Memory B cell (primary cell): ENCODE data around the gene MYO5B.
"Not testable (repeated sequence)": the region's sequence is repeated elsewhere in the genome, so short reads cannot be mapped to it uniquely, and the experiment has no call there.

Experiments
- ATAC-seq: fragments of 150-1000 bp; cut with Tn5 transposase; 2 replicates; pipeline ENCODE4 v1.10.0; 2021; ENCODE audit warnings: low read depth, mild to moderate bottlenecking, moderate library complexity
- DNase-seq, 2 donors: peaks; one replicate each; pipeline ENCODE4 v3.0.0; 2022; ENCODE audit warnings: low spot score in 2 of 2
- H3K27ac Mint-ChIP-seq: one replicate; pipeline ENCODE4 v1.8.0; 2022; ENCODE audit warnings: mild to moderate bottlenecking, moderate library complexity, mixed read lengths
- H3K27me3 Mint-ChIP-seq: one replicate; pipeline ENCODE4 v1.8.0; 2022; ENCODE audit warnings: mixed read lengths
- H3K36me3 Mint-ChIP-seq: one replicate; pipeline ENCODE4 v1.8.0; 2022; ENCODE audit warnings: mild to moderate bottlenecking, mixed read lengths
- H3K4me1 Mint-ChIP-seq: one replicate; pipeline ENCODE4 v1.8.0; 2022; ENCODE audit warnings: mixed read lengths
- H3K4me3 Mint-ChIP-seq: one replicate; pipeline ENCODE4 v1.8.0; 2022; ENCODE audit warnings: mild to moderate bottlenecking, moderate library complexity, mixed read lengths
- H3K9me3 Mint-ChIP-seq: one replicate; pipeline ENCODE4 v1.8.0; 2022; ENCODE audit warnings: mixed read lengths

Gene MYO5B

DNA sequence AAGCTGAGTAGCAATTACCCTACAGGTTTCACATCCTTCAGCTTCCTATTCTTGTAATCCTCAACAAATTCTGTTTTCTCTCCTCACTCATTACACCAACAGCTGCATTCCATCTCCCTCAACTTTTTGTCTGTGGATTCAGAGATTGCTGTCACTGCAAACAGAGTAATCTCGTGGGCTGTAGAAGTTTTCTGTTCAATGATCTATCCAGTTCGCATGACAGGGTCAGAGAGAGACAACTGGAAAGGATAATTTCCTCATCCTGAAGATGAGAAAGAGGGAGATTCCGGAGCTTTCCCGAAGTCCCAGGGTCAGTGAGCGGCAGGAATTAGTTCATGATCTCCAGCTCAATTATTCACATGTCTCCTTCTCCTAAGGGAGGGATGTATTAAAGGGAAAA lies 75.7 kb downstream of the MYO5B start:
- Mint-ChIP-seq H3K4me1 (no peaks in the 10 kb centered on the region), H3K9me3 (no peaks in the 10 kb centered on the region), H3K27me3 (peaks cover 12% of the 10 kb centered on the region), H3K4me3 (no peak overlapping the region), H3K36me3 (no peaks in the 10 kb centered on the region), H3K27ac (no peak overlapping the region)
- ATAC-seq (no peak), DNase-seq (no peak)

DNA sequence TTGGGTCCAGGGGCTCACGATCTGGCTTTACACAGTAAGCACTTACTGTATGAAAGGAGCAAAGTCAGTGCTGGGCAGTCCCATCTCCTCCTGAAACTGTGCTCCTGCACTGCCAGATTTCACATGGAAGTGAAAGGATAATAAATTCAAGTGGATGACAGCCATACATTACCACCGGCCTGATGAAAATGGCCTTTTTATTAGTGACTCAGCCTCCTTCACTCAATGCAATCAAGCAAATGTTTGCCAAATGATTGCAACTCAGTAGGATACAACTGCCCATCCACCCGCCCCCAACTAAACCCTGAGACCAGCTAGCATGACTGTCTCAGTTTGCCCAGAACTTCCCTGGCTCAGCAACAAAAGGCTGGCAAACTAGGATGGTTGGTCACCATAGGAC lies 77.1 kb downstream of the MYO5B start:
- Mint-ChIP-seq H3K27ac (no peak overlapping the region), H3K4me3 (no peak overlapping the region), H3K36me3 (no peaks in the 10 kb centered on the region), H3K4me1 (no peaks in the 10 kb centered on the region), H3K27me3 (peaks cover 12% of the 10 kb centered on the region), H3K9me3 (no peaks in the 10 kb centered on the region)
- DNase-seq (no peak), ATAC-seq (no peak)

DNA sequence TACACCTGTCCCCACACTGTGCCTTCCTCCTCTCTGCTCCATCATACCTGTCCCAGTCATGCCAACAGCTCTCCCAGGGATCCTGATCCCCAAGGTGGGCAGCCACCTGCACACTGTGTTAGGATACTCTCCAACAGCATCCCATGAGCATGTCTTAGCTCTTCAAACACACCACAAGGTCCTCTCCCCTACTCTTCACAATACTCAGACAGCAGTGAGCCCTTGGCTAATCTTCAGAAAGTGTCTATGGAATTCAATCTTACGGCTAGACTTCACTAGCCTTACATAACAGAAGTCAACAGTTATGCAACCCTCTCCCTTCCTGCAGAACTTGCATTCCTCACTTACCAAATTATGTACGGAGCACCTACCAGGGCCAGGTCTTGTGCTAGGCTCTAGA lies 79.9 kb downstream of the MYO5B start:
- H3K27me3 Mint-ChIP-seq = peaks cover 13% of the 10 kb centered on the region
- DNase-seq = no peak
- no peaks in the 10 kb centered on the region for H3K4me1 Mint-ChIP-seq
- ATAC-seq = no peak
- no peaks in the 10 kb centered on the region for H3K9me3 Mint-ChIP-seq
- H3K36me3 Mint-ChIP-seq = no peaks in the 10 kb centered on the region
- no peak overlapping the region for H3K4me3 Mint-ChIP-seq
- H3K27ac Mint-ChIP-seq = no peak overlapping the region

DNA sequence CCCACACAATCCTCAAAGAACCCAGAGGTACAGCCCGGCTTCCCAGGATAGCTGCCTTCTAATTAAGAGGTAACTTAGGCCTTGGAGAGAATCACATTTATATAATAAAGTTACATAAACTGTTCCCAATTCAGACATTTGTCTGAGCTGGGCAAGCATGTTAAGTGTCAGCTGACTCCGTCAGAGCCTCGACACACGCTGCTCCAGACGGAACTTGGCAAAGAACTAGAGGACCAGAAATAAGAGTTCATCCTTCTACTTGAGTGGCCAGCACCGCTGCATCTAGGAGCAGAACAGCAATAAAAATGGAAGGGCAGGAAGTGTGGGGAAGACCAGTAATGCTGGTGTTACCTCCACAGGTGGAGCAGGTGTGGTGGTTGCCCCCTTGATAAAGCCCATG lies 80.5 kb downstream of the MYO5B start:
- Mint-ChIP-seq H3K27me3 (peaks cover 18% of the 10 kb centered on the region), H3K4me1 (no peaks in the 10 kb centered on the region), H3K9me3 (no peaks in the 10 kb centered on the region), H3K4me3 (no peak overlapping the region), H3K27ac (no peak overlapping the region), H3K36me3 (no peaks in the 10 kb centered on the region)
- DNase-seq (no peak), ATAC-seq (no peak)

DNA sequence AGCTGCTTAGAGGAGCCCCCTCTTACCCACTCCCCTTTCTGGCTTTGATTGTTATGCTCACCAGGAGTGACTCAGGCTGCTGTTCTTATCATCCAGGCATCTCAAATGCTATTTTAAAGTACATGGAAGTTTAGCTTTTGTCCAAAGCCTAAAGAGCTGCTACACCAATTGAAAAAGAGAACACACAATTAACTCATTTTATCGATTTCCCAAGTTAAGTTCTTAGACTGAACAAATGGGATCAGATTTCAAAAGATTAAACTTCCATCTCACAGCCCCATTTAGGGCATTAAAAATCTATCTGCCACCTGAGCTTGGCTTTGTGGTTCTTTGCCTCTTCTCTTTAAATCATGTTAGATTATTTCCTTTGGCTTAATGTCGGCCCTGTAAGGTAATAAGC lies 81.2 kb downstream of the MYO5B start:
- DNase-seq (no peak), ATAC-seq (no peak)
- no peak overlapping the region for H3K27ac Mint-ChIP-seq
- H3K4me3 Mint-ChIP-seq = no peak overlapping the region
- H3K27me3 Mint-ChIP-seq = peaks cover 18% of the 10 kb centered on the region
- no peaks in the 10 kb centered on the region for H3K36me3 Mint-ChIP-seq
- no peaks in the 10 kb centered on the region for H3K4me1 Mint-ChIP-seq
- H3K9me3 Mint-ChIP-seq = no peaks in the 10 kb centered on the region

DNA sequence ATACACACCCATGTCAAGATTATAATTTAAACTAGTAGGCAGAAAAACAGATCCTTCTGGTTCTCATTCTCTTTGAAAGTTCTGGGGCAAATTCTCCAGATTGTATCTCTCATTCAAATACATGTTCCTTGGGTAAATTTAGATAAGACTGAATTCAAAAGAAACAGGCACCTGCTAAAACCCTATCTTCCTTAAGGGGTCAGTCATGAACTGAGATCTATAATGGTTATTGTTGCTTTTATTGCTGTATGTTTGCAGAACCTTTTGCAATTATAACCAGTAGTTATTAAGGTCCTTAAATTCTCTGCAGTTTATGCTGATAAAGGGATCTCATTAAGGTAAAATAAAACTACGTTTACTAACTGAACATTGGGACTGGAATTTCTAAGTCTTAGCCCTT lies 83.5 kb downstream of the MYO5B start:
- no peaks in the 10 kb centered on the region for H3K9me3 Mint-ChIP-seq
- no peaks in the 10 kb centered on the region for H3K4me1 Mint-ChIP-seq
- no peak overlapping the region for H3K4me3 Mint-ChIP-seq
- no peak for ATAC-seq
- H3K27me3 Mint-ChIP-seq = peaks cover 18% of the 10 kb centered on the region
- DNase-seq = no peak
- no peak overlapping the region for H3K27ac Mint-ChIP-seq
- H3K36me3 Mint-ChIP-seq = no peaks in the 10 kb centered on the region

DNA sequence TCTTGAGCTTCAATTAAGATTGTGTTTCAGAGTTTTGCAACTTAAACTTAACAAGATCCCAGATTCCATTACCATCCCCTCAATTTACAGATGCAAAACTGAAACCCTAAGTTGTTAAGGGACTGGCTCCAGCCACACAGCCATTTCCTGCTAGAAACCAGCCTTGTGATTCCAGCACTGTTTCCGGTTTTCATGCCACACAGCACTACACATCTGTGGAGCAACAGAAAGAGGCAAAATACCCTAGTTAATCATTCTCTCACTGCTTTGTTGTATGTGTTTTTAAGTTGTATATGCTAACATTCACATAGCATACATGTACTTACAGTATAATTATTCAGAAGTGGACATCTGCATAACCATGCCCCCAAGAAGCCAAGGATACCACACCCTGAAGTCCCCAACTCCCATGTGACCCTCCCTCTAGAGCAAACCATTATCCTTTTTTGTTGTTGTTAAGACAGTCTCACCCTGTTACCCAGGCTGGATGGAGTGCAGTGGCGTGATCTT lies 87.4 kb downstream of the MYO5B start:
- DNase-seq = no peak
- Mint-ChIP-seq H3K36me3 (no peaks in the 10 kb centered on the region), H3K4me3 (no peak overlapping the region), H3K27me3 (peaks cover 5% of the 10 kb centered on the region), H3K9me3 (no peaks in the 10 kb centered on the region), H3K27ac (no peak overlapping the region), H3K4me1 (no peaks in the 10 kb centered on the region)
- no peak for ATAC-seq

DNA sequence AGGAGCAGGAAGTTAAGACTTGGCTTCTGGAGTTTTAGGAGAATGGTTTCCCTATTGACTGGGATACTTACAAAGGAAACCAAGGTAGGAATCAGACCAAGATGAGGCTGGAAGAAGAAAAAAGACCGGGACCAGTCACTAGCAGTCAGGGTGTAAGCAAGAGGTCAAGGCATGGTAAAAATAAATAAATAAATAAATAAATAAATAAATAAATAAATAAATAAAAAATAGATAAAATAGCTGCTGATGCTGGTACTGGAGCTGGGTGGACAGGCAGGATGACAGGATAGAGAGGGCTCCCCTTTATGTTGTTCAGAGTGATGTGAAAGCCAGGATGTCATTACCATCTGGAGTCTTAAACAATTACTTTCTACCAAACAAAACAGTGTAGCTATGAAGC lies 89.9 kb downstream of the MYO5B start:
- Mint-ChIP-seq H3K4me1 (peaks cover 2% of the 10 kb centered on the region), H3K4me3 (no peak overlapping the region), H3K36me3 (no peaks in the 10 kb centered on the region), H3K27ac (no peak overlapping the region), H3K9me3 (no peaks in the 10 kb centered on the region), H3K27me3 (peaks cover 9% of the 10 kb centered on the region)
- ATAC-seq (no peak), DNase-seq (no peak)

DNA sequence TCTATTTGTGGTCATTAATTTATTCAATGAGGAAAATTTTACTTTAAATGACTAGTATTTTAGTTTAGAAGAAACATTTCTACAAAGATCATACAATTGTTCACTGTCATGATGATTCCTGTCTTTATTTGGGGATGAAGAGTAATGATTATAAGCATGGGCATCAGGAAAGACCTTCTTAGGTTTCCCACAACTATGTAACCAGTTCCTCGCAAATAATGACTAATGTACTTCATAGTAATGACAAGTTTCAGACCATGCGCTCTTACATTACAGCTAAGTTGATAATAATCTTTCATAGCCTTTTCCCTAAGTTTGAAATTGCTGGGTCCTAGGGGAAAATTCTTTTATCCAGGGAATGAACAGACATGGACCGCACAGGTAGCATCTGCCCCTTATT lies 90.5 kb downstream of the MYO5B start:
- no peaks in the 10 kb centered on the region for H3K36me3 Mint-ChIP-seq
- peaks cover 5% of the 10 kb centered on the region for H3K27me3 Mint-ChIP-seq
- H3K9me3 Mint-ChIP-seq = no peaks in the 10 kb centered on the region
- no peak for DNase-seq
- H3K27ac Mint-ChIP-seq = no peak overlapping the region
- no peak for ATAC-seq
- H3K4me1 Mint-ChIP-seq = peaks cover 4% of the 10 kb centered on the region
- H3K4me3 Mint-ChIP-seq = no peak overlapping the region

DNA sequence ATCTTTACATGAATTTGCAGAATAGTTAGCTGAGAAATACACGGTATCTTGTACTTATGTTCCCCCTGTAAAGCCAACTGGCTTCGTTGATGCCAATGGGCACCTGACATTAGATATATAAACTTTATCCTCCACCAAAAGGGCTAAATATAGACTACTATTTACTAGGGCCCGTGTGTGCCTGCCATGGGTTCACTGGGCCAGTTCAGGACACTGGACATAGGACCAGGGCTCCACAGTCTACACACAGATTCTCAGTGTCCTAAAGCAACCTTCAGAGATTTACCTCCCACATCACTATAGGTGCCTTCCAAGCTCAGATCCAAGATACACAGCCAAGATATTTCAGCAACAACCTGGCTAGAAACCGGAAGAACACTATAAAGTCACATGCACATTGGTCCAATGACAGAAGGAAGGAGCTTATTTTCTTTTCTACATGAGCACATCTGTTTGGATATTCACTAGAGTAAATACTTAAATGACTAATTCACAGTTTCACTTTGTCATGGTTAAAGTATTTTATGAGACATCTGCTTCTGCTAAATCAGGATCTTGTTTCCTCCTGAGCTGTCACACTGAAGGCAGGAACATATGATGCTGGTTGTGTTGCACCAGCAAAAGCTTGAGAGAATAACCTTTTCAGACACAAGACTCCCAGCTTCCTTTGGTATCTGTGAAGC lies 95.1 kb downstream of the MYO5B start:
- peaks cover 4% of the 10 kb centered on the region for H3K4me1 Mint-ChIP-seq
- no peak overlapping the region for H3K4me3 Mint-ChIP-seq
- no peaks in the 10 kb centered on the region for H3K9me3 Mint-ChIP-seq
- peaks cover 13% of the 10 kb centered on the region for H3K27me3 Mint-ChIP-seq
- no peak for DNase-seq
- ATAC-seq = no peak
- no peaks in the 10 kb centered on the region for H3K36me3 Mint-ChIP-seq
- H3K27ac Mint-ChIP-seq = no peak overlapping the region

DNA sequence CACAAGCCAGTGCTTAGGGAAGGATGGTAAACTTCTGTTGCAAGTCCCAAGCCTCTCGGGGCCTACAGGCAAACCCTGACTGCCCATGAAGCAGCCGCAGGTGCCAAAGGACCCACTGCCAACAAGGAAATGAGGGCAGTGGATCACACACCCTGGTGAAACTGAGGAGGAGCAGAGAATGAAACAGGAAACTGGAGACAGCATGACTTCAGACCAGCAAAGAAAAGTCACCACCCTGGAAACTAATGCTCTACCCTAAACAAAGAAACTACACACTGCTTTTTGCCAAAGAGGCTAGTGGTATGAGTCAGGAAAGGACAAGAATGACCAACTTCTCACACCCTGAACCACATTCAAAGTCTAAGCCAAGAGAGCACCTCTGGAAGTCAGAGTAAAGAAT lies 97.2 kb downstream of the MYO5B start:
- H3K4me3 Mint-ChIP-seq = no peak overlapping the region
- peaks cover 16% of the 10 kb centered on the region for H3K27me3 Mint-ChIP-seq
- no peak overlapping the region for H3K27ac Mint-ChIP-seq
- H3K36me3 Mint-ChIP-seq = no peaks in the 10 kb centered on the region
- DNase-seq (no peak), ATAC-seq (no peak)
- H3K4me1 Mint-ChIP-seq = peaks cover 4% of the 10 kb centered on the region
- no peaks in the 10 kb centered on the region for H3K9me3 Mint-ChIP-seq

DNA sequence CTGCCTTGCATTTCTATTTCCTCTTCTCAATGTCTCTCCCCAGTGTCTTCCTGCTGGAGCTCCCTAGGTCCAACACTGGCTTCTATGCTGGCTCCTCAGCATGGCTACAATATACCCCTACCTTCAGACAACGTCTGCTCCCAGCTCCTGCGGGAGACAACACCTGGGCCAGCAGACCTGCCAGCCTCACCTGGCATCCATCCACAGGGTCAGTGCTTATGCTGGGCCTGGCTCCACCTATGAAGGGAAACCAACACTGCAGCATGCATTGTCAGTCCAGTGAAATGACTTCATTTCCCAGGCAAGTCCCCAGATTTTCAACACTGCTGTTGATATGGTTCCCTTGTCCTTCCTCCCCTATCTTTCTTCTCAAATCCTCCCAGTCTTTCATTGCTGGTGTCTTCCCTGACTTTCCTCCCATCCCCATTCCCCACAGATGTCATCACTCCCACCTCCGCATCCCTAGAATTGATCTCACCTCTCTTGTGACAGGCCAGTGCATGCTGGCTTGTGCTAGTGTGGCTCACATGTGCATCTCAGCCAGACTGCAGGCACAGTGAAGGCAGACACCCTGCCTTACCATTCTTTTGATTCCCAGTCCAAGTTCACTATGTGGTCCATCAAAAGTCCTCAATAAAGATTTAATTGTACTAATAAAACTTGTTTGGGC lies 98.0 kb downstream of the MYO5B start:
- no peaks in the 10 kb centered on the region for H3K9me3 Mint-ChIP-seq
- H3K36me3 Mint-ChIP-seq = no peaks in the 10 kb centered on the region
- H3K4me3 Mint-ChIP-seq = no peak overlapping the region
- ATAC-seq = no peak
- DNase-seq = no peak
- no peak overlapping the region for H3K27ac Mint-ChIP-seq
- peaks cover 4% of the 10 kb centered on the region for H3K4me1 Mint-ChIP-seq
- peaks cover 15% of the 10 kb centered on the region for H3K27me3 Mint-ChIP-seq

DNA sequence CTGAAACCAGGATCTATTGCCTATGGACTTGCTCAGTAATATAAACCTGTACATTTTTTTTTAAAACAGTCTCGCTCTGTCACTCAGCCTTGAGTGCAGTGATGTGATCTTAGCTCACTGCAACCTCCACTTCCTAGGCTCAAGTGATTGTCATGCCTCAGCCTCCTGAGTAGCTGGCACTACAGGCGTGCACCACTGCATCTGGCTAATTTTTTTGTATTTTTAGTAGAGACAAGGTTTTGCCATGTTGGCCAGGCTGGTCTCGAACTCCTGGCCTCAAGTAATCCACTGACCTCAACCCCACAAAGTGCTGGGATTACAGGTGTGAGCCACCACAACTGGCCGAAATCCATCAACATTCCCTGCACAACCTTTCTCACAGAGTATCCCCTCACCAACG lies 100.2 kb downstream of the MYO5B start:
- not testable (repeated sequence) for H3K4me3 Mint-ChIP-seq, H3K27ac Mint-ChIP-seq, H3K9me3 Mint-ChIP-seq, H3K36me3 Mint-ChIP-seq, H3K4me1 Mint-ChIP-seq, DNase-seq, ATAC-seq
- H3K27me3 Mint-ChIP-seq = peaks cover 13% of the 10 kb centered on the region

DNA sequence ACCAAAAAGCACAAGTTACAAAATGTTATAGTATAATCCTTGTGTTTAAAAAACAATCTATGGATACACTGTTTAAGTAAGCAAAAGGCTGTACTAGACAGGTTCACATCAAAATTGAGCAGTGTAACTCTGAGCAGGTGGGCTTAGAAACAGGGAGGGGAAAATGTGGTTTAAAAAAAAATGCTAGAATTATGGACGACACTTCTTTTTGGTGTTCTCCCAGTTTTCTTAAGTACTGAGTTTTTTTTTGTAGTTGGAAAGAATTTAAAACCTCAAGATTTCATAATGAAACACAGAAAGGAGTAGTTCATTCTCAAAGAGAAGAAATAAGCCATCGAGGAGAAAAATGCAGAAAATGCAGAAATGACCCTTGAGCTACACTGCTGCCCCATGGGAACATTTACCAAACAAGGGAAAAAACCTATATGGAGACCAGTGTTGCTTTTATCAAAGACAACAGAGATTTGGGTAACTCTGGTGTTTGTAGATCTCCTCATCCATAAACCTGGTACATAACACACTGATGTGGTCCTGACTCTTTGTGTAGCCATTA lies 100.7 kb downstream of the MYO5B start:
- peaks cover 13% of the 10 kb centered on the region for H3K27me3 Mint-ChIP-seq
- H3K9me3 Mint-ChIP-seq = no peaks in the 10 kb centered on the region

More for the DNA sequence above, 100.7 kb downstream of the MYO5B start:
- DNase-seq (no peak), ATAC-seq (no peak)
- H3K4me1 Mint-ChIP-seq = no peaks in the 10 kb centered on the region
- H3K36me3 Mint-ChIP-seq = no peaks in the 10 kb centered on the region
- no peak overlapping the region for H3K4me3 Mint-ChIP-seq
- H3K27ac Mint-ChIP-seq = no peak overlapping the region
